Tibial nerve (tissue), 4 donors: Measurements from ENCODE around the gene ELF2. TPM values are rescaled to one million over a fixed set of nuclear protein-coding genes. Genes with fewer than 3 reads are reported as not detected.

Experiments used
- DNase-seq, 2 donors: peaks; one replicate each; pipeline ENCODE4 v3.0.0-alpha.2; 2019; ENCODE audit warnings: low spot score in 2 of 2
- H3K27ac ChIP-seq, 4 donors: fragments of 200-600 bp; sonication (generic) in 3 of 4; one replicate each; pipeline ENCODE4 v1.5.1; 2017 to 2019; ENCODE audit warnings: mild to moderate bottlenecking in 1 of 4
- H3K27me3 ChIP-seq, 2 donors: fragments of 200-600 bp; sonication (generic) in 1 of 2; one replicate each; pipeline versions ENCODE4 v1.5.1 to v1.6.0; 2017 to 2019
- H3K36me3 ChIP-seq, 3 donors: fragments of 200-600 bp; sonication (generic); one replicate each; pipeline ENCODE4 v1.5.1; 2018 to 2019
- H3K4me1 ChIP-seq, 4 donors: fragments of 200-600 bp; sonication (generic) in 3 of 4; one replicate each; pipeline ENCODE4 v1.5.1; 2017 to 2019
- H3K4me3 ChIP-seq, 4 donors: fragments of 200-600 bp; sonication (generic) in 3 of 4; one replicate each; pipeline ENCODE4 v1.5.1; 2017 to 2019; ENCODE audit warnings: mild to moderate bottlenecking in 1 of 4, moderate library complexity in 1 of 4
- H3K9me3 ChIP-seq, 4 donors: fragments of 200-600 bp; sonication (generic) in 3 of 4; one replicate each; pipeline ENCODE4 v1.5.1; 2017 to 2019
- EP300 ChIP-seq, 2 donors: sonication (generic); formaldehyde crosslinking; IDR thresholded peaks; one replicate each; pipeline ENCODE4 v1.6.1; 2017; ENCODE audit warnings: antibody characterized with exemption in 2 of 2, mild to moderate bottlenecking in 1 of 2
- POLR2A ChIP-seq, 2 donors: fragments of 450-650 bp; IDR thresholded peaks; one replicate each; pipeline ENCODE4 v1.6.1; 2017; ENCODE audit warnings: antibody characterized with exemption in 2 of 2, mild to moderate bottlenecking in 2 of 2, moderate library complexity in 2 of 2
- WGBS, 2 donors: methylation state at CpG; one replicate each; pipeline ENCODE4 v1.1.5; 2018; 5-methylcytosine and 5-hydroxymethylcytosine counted together
- total RNA-seq, 4 donors: library from RNA; depleted of rRNA; stranded (reverse); fragments of >200 nt; gene quantifications; one replicate each; pipeline ENCODE4 v1.1.0, GENCODE V29; 2016
- TF ChIP-seq, protein P1 (sequence below), 5 experiments: fragments of 200-600 bp in 3 of 5; fragments of 450-650 bp in 2 of 5; sonication (generic) in 3 of 5; IDR thresholded peaks; one replicate each; pipeline ENCODE4 v1.5.1; 2016 to 2019; ENCODE audit warnings: antibody characterized with exemption in 5 of 5, mild to moderate bottlenecking in 3 of 5, moderate library complexity in 2 of 5

ELF2 gene
- total RNA-seq, 4 donors from 2014 or later: 47.1 to 62.8 (median 54.1) TPM

DNA sequence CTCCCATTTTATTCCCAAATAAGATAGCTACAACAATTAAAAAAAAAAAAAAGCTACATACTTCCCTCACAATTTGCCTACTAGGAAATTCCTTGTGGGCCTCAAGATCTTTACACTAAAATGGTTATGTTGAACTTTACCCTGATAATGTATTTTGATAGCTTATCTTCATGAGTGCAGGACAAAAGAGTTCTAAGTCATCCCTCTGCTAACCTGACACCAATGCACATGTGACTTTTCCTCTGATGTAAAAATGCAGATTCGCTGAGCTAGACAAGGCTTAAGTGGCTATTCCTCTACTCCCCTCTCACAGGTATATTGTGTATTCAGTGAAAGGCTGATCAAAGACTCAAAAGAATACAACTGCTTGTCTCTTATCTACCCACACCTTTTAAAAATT lies 22.5 kb downstream of the ELF2 start:
- Histone ChIP-seq H3K9me3 (no peaks in the 10 kb centered on the region), H3K27me3 (no peaks in the 10 kb centered on the region), H3K4me1 (peaks cover 0 to 18% (median 7%) of the 10 kb centered on the region in 4 donors), H3K36me3 (peaks cover 0 to 3% (median 0%) of the 10 kb centered on the region in 3 donors), H3K4me3 (no peak overlapping the region), H3K27ac (no peak overlapping the region)
- 50 to 78% methylated on average over 1 of the region's 1 CpG for WGBS, 2 donors
- TF ChIP-seq POLR2A (IDR thresholded peaks at IDR 0.05) (no peak), EP300 (IDR thresholded peaks at IDR 0.05) (no peak)
- TF ChIP-seq, protein P1, sequence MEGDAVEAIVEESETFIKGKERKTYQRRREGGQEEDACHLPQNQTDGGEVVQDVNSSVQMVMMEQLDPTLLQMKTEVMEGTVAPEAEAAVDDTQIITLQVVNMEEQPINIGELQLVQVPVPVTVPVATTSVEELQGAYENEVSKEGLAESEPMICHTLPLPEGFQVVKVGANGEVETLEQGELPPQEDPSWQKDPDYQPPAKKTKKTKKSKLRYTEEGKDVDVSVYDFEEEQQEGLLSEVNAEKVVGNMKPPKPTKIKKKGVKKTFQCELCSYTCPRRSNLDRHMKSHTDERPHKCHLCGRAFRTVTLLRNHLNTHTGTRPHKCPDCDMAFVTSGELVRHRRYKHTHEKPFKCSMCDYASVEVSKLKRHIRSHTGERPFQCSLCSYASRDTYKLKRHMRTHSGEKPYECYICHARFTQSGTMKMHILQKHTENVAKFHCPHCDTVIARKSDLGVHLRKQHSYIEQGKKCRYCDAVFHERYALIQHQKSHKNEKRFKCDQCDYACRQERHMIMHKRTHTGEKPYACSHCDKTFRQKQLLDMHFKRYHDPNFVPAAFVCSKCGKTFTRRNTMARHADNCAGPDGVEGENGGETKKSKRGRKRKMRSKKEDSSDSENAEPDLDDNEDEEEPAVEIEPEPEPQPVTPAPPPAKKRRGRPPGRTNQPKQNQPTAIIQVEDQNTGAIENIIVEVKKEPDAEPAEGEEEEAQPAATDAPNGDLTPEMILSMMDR (IDR thresholded peaks at IDR 0.05): no peak
- no peak for DNase-seq

DNA sequence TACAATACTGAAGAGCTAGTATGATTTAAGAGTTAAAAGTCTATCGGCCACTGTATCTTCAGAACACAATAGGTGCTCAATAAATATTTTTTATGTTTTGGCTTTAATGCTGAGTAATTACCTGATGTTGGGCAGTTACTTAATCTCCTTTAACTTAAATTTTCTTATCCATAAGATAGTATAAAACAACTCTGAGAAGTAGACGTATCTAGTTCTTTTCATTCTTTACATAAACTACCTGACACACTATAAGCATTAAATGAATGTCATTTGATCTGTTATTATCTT lies 22.9 kb downstream of the ELF2 start:
- 77 to 83% methylated on average over 2 of the region's 2 CpGs for WGBS, 2 donors
- peaks cover 0 to 3% (median 0%) of the 10 kb centered on the region in 3 donors for H3K36me3 ChIP-seq
- no peak overlapping the region for H3K27ac ChIP-seq
- TF ChIP-seq EP300 (IDR thresholded peaks at IDR 0.05): no peak
- TF ChIP-seq, protein P1 (IDR thresholded peaks at IDR 0.05): no peak
- no peak for TF ChIP-seq POLR2A (IDR thresholded peaks at IDR 0.05)
- DNase-seq: no peak
- no peaks in the 10 kb centered on the region for H3K27me3 ChIP-seq
- peaks cover 0 to 18% (median 7%) of the 10 kb centered on the region in 4 donors for H3K4me1 ChIP-seq
- no peaks in the 10 kb centered on the region for H3K9me3 ChIP-seq
- H3K4me3 ChIP-seq: no peak overlapping the region

DNA sequence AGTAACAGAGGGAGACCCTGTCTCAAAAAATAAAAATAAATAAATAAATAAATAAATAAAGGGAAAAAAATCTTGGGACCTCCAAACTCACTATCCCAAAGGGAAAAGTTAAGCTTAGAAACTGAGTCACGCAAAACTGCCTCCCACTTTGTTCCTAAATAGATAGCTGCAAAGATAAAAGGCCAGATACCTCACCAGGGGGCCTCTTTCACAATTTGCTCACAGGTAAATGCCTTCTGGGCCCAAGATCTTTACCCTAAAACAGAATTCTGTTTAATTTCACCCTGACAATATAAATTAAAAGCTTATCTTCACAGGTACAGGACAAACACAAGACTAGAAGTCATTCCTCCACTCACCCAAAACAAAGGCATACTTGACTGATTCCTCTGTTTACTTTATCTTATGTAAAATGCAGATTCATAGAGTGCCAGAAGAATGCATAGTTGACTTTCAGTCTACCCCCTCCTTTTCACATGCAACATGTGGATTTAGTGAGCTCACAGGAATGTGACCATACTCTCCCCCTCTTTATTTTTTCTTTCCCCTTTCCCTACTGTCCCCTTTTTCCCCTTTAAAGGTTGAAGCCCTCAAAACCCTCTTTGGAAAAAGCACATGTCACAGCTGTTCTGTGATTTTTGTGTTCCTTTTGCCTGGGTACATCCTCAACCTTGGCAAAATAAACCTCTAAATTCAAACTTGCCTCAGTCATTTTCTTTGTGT lies 23.4 kb downstream of the ELF2 start:
- H3K36me3 ChIP-seq: peaks cover 0 to 3% (median 0%) of the 10 kb centered on the region in 3 donors
- WGBS, 2 donors: 94 to 100% methylated on average over 1 of the region's 1 CpG
- H3K4me1 ChIP-seq: peaks cover 0 to 18% (median 7%) of the 10 kb centered on the region in 4 donors
- H3K27ac ChIP-seq: no peak overlapping the region
- DNase-seq: no peak
- no peaks in the 10 kb centered on the region for H3K9me3 ChIP-seq
- TF ChIP-seq EP300 (IDR thresholded peaks at IDR 0.05): no peak
- TF ChIP-seq, protein P1 (IDR thresholded peaks at IDR 0.05): no peak
- TF ChIP-seq POLR2A (IDR thresholded peaks at IDR 0.05): no peak
- no peak overlapping the region for H3K4me3 ChIP-seq
- no peaks in the 10 kb centered on the region for H3K27me3 ChIP-seq

DNA sequence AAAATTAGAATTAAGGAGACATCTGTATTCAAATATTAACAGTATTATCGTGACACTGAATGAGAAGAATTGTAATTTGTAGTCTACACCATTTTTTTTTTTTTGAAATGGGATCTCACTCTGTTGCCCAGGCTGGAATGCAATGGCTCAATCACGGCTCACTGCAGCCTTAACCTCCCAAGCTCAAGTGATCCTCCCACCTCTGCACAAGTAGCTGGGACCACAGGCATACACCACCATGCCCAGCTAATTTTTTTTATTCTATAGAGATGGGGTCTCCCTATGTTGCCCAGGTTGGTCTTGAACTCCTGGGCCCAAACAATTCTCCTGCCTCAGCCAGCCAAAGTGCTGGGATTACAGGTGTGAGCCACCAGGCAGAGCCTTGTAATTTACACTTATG lies 24.8 kb downstream of the ELF2 start:
- no peaks in the 10 kb centered on the region for H3K27me3 ChIP-seq
- DNase-seq: no peak
- no peaks in the 10 kb centered on the region for H3K9me3 ChIP-seq
- H3K27ac ChIP-seq: no peak overlapping the region
- 94 to 95% methylated on average over 2 of the region's 2 CpGs for WGBS, 2 donors
- TF ChIP-seq EP300 (IDR thresholded peaks at IDR 0.05) (no peak), POLR2A (IDR thresholded peaks at IDR 0.05) (no peak)
- TF ChIP-seq, protein P1 (IDR thresholded peaks at IDR 0.05): no peak
- peaks cover 0 to 18% (median 7%) of the 10 kb centered on the region in 4 donors for H3K4me1 ChIP-seq
- no peak overlapping the region for H3K4me3 ChIP-seq
- no peaks in the 10 kb centered on the region for H3K36me3 ChIP-seq

DNA sequence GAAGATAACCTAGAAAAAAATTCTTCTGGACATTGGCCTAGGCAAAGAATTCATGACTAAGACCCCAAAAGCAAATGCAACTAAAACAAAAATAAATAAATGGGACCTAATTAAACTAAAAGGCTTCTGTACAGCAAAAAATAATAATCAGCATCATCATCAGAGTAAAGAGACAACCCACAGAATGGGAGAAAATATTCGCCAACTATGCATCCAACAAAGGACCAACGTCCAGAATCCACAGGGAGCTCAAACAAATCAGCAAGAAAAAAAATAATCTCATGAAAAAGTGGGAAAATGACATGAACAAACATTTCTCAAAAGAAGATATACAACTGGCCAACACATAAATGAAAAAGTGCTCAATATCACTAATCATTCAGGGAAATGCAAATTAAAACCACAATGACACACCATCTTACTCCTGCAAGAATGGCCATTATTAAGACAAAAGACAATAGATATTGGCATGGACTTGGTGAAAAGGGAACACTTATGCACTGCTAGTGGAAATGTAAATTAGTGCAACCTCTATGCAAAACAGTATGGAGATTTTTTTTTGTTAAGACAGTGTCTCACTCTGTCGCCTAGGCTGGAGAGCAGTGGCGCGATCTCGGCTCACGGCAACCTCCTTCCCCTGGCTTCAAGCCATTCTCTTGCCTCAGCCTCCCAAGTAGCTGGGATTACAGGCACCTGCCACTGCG lies 29.9 kb downstream of the ELF2 start:
- Histone ChIP-seq H3K4me3 (no peak overlapping the region), H3K27ac (no peak overlapping the region), H3K36me3 (no peaks in the 10 kb centered on the region), H3K4me1 (peaks cover 0 to 33% (median 11%) of the 10 kb centered on the region in 4 donors), H3K9me3 (peaks cover 0 to 3% (median 0%) of the 10 kb centered on the region in 4 donors), H3K27me3 (no peaks in the 10 kb centered on the region)
- no peak for DNase-seq
- 92 to 93% methylated on average over 8 of the region's 8 CpGs for WGBS, 2 donors
- TF ChIP-seq POLR2A (IDR thresholded peaks at IDR 0.05) (no peak), EP300 (IDR thresholded peaks at IDR 0.05) (no peak)
- TF ChIP-seq, protein P1 (IDR thresholded peaks at IDR 0.05): no peak
